HG03565 (cell line): Measurements from ENCODE around the gene CREB5.

ENCODE experiments used
- ATAC-seq: cut with Tn5 transposase; IDR thresholded peaks from one replicate; pipeline ENCODE4 v1.9.1; 2021; ENCODE audit warnings: mild to moderate bottlenecking, moderate library complexity; ENCODE audit not compliant: unreplicated experiment

CREB5 gene

DNA sequence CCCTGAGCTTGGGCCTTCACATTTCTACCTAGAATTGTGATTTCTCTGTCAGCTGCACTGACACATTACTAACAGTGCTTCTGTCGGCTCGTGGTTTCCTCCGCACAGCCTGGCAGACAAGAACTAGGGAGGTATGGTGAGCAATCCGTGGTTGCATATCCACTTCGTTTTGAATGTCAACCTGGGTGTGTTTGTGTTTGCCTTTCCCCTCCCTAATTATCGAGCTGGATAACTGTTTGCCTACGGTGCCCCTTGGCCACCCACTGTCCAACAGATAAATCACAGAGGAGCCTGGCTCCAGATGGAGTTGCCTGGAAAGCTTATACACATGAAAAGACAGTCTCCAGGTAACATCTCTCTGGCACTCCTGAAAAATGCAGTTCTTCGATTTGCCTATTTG lies 317.0 kb downstream of the CREB5 start:
- no peak for ATAC-seq

DNA sequence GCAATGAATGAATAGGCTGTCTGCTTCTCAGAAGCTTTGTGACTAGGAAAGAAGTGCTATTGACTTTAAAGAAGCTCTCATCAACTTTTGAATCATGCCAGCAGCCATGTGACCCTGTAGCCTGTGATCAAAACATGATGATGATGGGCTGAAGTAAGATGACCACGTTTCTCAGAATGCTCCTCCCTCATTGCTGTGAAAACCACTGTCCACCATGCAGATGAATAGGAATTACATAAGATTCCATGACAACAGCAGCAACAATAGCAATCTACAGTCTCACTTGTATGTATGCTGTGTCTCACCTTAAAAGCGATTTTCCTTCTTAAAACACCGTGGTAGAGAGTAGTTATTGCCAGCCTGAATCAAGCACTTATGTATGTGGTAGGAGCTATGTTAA lies 317.4 kb downstream of the CREB5 start:
- no peak for ATAC-seq

DNA sequence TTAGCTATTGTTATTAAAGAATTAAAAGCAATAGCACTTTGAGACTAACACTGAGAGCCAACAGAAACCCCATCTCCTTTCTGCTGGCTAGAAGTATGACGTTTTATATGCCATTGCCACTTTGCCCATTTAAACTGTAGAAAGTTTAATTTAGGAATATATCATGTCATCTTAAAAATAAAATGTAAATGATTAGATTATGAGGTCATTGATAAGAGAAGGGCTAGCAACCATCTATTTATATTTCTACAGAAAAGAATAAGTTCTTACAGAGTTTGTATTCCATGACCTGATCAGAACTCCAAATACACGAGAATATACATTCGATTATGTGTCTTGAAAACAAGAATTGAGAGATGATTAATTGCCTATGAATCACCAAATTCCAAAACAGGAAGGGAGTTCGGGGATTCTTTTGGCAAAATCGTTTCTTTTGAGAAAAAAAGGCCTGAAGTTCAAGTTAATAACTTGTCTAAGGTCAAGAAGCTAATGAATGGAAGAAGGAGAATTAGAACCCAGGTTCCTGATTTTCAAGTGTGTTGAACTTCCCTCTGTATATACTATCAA lies 318.9 kb downstream of the CREB5 start:
- ATAC-seq: no peak

DNA sequence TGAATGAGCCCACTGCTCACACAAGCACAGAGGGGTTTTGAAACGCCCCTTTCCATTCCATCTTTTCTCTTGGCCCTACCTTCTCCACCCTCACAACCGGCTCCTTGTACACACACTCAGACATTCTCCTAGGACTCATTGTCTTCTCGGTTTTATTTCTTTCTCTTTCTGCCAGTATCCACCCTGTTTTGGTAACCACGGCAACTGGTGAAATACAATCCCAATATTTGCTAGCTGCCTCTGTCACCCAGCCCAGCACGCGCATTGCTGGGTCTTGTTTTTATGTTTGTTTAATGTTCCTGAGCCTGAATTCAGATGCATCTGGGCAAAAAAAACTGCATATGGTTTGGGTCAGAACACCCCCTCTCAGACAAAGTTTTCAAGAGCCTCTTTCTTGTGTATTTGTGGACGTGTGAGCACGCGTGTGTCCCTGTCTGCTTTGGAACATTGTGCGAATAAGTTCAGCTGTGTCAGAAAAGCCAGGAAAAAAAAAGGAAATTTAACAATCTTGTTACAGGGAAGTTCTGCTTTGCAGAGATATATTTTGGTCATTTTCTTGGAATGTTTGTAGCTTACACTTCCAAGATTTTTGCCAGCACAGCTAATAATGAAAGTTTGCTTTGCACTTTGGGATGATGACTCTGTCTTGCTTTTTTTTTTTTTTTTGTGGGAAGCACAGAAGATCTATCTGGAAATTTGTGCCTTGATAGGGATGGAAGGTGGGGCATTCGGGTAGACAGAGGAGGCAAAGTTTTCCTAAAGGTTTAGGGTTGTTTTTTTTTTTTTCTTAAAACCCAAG lies 320.0 kb downstream of the CREB5 start:
- no peak for ATAC-seq

DNA sequence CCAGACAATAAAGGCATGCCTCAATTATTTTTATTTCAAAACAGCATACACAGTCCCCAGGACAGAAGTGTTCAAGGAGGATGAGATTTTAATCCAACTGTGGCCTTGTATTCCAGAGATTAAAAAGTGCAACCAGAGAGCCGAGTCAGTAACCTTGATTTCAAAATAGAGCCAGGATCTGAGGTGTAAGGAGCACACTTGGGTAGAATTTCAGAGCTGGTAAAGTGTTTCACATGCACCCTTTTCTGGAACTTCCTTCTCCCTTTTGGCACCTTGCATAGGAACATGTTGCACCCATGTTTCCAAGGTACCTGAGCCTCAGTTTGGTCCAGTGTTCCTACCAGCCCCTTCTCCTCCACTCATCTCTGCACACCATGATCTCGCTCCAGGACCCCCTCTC lies 320.7 kb downstream of the CREB5 start:
- ATAC-seq: no peak

DNA sequence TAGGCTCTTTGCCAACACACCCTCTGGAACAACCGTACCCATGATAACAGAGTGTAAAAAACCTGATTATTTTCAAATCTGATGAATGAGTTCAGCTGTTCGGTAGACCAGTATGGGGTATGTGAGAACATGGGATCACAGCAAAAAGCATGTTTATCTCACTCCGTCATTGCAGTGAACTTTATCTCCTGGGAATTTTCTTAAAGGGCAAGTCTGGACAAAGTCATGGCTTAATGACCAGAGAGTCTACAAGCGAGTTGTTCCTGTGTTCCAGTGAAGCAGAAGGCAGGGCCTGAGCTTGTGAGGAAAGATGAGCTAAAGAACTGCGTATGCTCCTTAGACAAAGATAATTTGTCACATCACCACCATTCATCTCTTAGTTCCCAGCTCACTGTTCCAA lies 326.1 kb downstream of the CREB5 start:
- no peak for ATAC-seq

DNA sequence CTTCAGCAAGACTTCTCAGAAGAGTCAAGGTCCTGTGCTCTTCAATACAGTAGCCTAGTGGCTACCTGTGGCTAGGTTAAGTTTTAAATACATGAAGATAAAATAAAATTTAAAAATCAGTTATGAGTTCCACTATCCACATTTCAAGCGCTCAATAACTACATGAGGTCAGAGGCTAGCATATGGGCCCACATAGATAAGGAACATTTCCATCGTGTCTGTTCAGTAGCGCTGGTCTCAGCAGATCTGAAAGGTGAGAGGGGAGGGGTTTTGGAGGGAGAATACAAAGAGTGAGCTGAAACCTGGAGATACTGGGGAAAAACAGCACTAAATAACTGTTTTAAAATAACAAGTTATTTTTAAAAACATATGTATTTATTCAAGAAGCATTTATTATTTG lies 326.8 kb downstream of the CREB5 start:
- no peak for ATAC-seq

DNA sequence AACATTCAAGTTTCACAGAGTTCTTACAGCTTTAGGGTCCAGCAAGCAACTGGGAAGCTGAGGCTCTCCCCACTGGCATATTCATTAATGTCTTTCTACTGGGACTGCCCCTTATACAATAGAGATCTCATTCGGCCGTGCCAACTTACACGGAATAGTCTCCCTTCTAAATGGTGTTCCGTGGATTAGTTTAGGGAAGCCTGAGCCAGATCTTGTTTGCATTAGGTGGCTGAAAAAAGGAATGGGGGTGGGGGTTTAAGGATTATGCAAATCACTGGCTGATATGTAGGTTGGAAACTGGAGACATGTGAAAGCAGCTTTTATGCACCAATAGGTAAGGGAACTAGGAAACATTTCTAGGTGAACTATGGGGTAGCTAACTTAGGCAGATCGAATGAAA lies 327.5 kb downstream of the CREB5 start:
- no peak for ATAC-seq

DNA sequence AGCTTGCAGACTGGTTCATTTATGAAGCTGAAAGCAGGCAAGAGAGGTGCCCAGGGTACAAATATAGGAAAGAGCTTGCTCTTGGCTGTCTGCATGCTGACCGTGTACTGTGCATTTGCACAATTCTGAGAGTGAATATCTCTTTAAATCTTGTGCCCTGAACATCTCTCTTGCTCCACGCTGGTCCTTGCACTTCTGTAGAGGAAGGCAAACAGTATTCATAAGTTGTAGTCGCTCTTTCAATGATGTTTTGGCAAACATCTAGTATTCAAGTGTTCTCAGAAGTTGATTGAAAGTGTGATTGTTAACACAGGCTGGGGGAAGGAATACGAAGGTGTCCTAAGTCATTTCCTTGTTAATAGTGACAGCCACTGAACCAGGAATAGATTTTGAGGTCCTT lies 332.6 kb downstream of the CREB5 start:
- ATAC-seq: no peak

DNA sequence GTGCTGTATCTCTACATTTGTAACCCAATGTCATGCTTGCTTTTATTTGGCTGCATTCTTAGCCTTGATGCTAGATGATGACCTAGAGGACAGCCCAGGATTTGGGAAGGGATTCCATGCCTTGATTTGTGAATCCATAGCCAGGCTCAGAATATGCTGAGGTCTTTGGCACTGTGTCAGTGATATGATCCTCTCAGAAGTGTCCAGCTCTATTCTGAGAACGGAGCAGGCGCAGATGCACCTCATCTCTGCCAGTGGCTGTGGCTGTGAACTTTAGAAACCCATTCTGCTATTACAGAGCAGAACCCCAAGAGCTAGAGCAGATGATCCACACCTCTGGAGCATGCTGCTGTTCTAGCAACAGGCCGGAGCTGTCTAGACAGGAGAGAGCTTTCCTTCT lies 333.0 kb downstream of the CREB5 start:
- no peak for ATAC-seq

DNA sequence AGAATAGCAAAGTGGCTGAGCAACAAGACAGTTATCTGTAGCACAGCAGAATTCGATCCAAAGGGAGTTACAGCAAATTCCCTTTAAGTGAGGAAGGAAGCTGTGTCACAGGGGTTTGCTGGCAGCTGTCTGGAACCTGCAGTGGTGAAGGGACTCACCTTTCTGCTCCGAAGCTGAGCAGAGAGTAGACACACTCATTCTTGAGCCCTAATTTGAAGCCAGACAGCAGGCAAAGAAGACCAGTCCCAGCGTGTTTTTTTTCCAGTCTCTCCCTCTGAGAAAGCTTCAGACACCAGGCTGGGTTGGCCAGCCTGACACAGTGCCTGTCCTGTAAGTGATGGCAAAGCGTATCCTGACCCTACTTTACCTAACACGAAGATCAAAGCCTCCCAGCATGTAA lies 335.1 kb downstream of the CREB5 start:
- ATAC-seq: no peak

DNA sequence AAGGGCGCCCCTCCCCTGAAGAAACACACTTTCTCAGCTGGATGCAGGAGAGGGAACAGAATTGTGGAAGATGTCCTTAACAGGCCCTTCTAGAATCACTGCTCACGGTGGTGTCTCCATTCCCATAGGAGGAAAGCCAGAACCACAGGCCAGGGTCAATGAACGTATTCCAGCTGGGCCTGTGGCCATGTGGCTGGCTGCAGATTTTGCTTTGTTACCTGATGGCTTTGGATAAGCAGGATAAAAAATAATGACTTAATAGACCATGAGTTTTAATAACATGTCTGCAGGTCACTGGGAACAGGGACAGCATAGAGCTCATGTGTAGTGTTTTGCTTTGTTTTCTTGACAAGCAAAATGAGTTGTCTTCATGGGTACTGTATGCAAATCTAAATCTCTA lies 335.5 kb downstream of the CREB5 start:
- ATAC-seq: no peak

DNA sequence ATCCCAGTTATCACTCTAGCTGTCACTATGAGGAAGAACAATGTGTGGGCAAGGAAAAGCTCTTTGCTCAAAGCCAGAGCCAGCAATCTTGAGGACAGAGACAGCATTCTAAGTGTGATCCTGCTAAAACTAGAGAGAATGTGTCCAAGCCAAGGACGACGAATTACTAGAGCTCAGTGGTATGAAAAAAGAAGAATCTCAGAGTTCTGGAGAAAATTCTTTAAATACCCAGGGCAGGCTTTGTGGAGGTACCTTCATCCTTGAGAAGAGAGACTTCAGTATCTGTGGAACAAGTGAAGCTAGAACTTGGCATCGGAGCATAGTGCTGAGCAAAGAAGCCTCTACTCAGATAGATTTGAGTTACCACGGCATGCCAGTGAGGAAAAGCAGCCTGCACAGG lies 336.0 kb downstream of the CREB5 start:
- no peak for ATAC-seq

DNA sequence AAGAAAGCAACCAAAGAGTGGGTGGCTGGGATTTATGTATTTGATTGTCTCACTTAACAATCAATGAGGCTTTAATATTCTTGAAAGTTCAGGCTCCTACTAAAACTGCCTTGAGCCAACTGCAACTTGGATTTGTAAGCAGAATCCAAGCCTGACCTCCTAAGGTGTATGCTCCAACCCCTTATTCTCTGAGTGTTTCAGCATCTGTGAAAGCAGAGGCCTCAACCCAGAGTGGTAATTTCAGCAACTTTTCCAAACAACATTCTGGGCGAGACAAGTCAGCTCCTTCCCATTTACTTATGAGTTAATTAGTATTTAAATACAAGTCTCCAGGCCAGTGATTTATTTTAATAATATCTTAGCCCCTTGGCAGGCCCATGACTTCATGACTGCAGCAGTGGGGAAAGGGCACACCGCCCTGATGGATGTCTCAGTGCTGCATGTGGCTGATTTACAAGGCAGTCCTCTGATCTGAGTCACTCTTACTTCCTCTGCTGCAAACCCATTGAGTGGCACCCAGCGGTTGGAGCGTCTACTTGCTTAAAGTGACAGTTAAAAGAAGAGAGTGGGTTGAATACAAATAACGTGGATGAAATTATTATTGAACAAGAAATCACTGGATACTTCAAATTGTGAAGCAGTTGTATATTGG lies 336.7 kb downstream of the CREB5 start:
- peak; percentile 86 for ATAC-seq

DNA sequence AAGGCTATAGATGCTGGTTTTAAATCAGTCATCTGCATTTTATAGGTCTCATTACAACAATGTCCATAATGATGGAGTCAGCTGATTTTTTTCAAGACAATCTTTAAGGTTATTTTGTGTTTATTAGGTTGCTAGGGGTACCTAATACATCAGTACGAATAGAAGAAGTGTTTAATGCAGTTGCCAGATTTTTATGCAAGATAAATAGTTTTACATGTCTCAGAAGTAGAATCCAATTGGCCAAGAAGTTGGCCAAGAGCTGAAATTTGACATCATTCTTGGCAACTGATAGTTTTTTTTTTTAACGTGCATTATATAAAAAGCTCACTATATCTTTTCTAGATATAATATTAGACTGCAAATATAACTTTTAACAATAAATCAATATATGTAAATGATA lies 337.3 kb downstream of the CREB5 start:
- no peak for ATAC-seq

DNA sequence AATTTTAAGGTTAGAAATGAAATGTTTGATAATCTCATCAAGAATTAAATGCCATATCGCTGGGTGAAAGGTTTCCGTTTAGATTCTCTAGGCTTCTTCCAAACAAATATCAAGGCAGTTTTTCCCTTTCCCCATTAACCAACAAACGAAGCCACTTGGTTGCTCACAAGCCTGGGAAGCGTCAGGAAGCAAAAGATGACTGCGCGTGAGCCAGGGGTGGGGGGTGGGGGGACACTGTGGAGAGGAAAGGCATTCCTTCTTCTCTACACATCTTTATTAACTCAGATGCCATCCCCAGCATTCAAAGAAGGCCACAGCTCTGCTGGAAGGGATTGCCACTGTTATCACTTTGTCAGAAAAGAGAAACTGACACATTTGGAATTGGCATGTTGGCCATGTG lies 338.7 kb downstream of the CREB5 start:
- ATAC-seq: no peak

DNA sequence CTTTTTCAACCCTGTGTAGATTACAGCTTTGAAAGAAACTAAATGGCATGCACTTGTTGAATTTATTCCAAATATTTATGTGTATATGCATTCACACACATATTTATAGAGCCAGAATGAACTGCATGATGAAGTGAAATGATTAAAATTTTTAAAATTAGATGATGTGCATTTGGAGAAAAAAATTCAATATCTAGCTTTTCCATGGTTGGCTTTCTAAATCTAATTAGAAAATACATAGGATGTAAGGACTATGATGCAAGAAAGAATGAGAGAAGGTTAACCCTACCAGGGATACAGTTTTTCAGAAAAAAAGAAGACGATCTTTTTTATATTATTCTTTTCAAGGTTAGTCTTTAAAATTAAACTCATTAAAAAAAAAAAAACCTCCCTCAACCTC lies 341.3 kb downstream of the CREB5 start:
- no peak for ATAC-seq

DNA sequence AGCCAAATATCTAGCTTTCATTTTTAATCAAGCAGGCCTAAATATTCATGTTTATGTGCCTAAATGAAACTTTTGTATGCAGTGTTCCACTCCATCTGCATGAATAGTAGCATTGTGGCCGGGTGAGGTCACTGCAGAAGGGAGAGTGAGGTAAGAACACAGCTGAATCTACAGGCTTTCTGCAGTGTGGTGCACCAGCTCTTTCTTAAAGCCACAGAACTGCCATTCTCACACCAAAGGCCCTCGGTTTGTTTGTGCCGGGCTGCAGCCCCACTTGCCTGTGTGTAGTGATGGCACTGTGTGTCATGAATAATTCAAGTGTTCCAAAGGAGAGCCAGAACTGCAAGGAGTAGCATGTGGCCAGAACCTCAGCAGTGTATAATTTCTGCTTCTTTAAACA lies 341.7 kb downstream of the CREB5 start:
- ATAC-seq: no peak

DNA sequence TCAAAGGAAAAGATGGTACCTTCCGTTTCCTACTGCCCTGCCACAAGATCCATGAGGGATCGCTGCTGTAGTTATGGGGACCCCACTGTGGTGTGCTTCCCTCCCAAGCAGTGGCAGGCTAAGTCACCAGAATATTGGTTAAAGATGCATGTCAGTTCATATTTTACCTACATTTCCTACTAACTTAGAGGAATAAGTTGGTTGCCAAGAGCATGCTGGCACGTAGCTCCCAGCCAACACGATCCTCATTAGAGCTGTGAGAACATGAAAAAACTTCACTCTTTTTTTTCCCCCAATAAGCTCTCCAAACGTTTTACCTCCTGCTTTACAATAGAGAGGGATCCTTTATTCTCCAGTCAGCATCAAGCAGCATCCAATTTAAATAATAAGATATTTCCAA lies 342.1 kb downstream of the CREB5 start:
- ATAC-seq: no peak

DNA sequence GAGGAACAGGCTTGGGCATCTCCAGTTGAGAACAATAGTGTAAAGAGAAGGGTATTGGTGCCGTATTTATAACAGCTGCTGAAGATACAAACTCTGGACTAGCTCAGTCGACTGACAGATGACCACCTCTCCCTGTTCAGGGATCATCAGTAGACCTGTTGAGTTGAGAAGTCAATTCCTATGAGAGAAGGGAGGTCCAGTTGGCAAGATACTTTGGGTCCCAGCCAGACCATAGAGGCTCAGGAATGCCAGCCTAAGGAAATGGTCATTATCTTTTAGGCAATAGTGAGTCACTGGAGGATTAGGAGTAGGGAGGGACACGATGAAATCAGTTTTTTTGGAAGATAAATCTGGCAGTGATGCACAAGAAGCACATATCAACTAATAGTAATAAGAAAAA lies 342.9 kb downstream of the CREB5 start:
- no peak for ATAC-seq

DNA sequence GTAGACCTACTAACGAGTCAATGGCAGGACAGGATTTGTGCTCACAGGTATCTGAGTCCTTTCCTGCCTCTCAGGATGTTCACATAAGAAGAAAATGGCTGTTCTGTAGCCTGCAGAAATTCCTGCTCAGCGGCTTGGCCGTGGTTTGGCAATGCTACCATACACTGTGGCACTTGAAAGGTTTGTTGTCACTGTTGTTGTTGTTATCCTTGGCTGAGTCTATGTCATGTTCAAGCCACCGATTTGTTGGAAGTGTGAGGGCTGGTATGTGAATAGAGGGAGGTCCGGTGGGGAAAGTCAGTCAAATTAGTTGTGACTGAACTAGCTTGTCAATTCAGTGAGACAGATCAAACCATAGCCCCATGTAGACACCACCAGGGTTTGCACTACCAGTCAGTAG lies 345.9 kb downstream of the CREB5 start:
- ATAC-seq: no peak

DNA sequence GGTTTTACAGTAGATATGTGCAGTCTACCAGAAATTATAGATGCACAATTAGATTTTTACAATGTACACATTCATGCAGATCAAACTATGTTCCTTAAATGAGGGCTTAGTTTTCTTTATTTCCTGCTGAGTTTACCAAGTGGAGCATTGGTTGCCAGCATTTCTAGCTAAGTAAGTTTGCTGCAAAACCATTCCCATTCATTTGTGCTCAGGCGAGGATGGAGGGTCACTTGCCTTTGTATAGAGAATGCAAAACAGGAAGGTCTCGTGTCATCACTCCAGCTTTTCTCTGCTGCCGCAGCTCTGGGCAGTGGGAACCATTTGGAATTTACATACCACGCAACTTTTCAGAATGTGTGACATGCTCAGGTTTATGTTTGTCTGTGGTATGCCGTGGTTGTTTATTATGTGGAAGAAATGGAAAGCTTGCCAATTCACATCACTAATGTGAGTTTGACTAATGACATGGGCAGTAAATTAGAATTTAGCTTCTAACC lies 347.2 kb downstream of the CREB5 start:
- ATAC-seq: no peak
